Activated CD4-positive, alpha-beta T cell treated with anti-CD3 and anti-CD28 coated beads for 48 hours (primary cell): ENCODE data around the gene AP3B2.
A peak's percentile ranks its signal among the peaks of the same experiment; 100 is the strongest.

ENCODE experiments used
- DNase-seq: peaks from one replicate; pipeline ENCODE4 v3.0.0-alpha.2; 2020

Gene AP3B2

DNA sequence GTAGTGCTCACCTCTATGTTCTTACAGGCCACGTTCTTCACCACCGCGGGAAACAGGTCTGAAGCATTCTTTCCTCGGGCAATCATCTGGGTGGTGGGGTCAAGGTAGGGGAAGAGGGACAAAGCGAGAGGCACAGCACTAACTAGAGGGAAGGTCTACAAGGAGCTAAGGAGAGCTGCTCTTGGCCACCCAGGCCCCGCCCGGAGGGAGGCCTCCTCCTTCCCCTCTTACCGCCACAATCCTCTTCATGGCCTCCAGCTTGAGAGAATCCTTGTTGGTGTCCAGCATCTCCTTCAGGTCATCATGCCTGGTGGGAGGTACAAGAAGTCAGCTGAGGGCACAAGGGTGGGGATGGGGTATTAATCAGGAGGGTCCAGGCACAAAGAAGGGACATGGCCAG, 20.5 kb downstream of the AP3B2 start:
- DNase-seq, result no peak

DNA sequence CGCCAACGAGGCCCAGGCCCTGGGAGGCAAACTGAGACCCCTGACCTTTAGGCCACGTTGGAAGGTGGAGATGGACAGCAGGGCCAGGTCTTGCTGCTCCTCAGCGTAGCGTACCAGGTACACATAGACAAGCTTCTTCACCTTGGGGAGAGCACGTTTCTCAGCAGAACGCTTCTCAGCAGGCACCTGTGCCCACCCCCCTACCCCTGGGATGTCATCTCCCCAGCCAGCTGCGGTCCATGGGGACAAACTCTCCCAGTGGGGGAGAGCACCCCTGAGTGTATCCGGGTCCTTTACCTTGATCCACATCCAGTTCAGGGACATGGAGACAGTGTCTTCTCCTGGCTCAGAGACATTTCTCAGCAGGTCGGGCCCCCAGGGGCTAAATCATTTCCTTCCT, 21.0 kb downstream of the AP3B2 start:
- no peak for DNase-seq

DNA sequence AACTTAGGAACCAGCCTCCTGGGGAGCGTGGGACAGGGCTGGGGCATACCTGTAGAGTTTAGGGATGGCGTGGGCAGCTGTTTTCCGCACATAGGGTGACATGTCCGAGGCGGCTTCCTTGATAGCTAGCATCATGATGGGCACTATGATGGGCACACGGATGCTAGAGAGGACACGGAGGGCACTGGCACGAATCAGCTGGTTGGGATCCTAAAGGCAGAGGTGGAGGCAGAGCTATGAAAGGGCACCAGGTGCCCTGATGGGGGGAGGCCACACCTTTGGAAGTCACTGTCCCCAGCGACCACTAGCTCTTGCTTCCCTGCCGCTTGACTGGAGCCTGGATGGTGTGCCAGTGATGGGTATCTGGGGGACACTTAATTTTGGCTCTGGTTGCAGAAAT, 28.3 kb downstream of the AP3B2 start:
- DNase-seq, result no peak

DNA sequence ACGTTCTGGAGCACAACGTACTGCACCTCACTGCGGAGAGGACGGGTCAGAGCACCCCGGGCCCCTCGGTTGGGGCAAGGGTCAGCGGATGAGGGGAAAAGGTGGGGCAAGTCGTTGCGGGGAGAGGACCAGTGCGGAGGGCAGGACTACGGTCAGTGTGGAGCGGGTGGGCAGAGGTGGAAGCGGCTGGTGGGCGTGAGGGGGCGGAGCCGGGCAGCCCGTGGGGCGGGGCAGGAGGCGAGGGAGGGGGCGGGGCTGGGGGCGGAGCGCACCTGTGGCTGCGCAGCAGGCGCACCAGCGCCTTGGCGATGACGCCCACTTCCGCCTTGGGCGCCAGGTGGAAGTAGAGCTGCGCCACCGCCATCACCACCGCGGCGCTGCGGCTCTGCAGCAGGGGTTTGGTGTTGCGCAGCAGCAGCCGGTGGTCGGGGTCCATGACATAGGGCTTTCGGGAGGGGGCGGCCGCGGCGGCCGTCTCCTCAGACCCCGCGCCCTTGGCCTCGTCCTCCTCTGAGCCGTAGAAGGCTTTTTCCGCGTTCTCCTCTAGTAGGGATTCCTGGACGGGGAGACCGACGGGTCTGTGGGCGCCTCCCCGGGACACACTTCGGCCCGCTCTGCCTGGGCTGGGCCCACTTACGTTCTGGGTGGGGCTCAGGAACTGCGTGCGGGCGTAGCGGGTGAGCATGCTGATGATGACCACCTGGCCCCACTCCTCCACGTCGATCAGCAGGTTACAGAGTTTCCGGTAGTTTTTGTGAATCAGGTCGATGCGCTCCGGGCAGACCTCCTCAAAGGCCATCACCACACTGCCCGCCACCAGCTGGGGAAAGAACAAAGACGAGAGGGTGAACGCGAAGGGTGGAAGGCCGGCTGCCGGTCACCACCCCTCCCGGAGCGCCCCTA, 29.2 kb downstream of the AP3B2 start:
- DNase-seq, result peak; percentile 83

DNA sequence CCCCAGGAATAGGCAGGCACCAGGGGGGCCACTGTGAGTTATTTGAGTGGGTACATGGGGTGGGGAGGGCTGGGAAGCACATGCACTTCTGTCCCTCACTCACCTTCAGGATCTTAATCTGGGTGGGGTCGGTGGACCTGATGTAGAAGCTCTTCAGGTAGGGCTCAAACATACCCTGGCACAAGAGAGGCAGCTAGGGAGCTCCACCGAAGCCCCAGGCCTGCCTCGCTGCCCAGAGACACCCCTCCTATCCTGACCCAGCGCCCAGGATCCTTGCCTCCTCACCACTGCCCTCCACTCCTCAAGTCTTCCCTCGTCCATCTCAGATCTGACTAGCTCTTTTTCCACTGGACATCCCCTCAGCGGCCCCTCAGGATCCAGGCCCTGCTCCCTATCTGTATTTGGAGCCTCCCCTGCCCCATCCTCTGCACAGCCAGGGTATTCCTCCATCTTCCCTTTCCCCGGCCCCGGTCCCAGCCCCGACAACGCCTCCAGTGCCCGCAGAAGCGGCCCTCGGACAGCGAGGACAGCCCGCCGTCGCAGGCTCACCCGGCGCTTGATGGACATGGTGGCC, 30.0 kb downstream of the AP3B2 start:
- no peak for DNase-seq

DNA sequence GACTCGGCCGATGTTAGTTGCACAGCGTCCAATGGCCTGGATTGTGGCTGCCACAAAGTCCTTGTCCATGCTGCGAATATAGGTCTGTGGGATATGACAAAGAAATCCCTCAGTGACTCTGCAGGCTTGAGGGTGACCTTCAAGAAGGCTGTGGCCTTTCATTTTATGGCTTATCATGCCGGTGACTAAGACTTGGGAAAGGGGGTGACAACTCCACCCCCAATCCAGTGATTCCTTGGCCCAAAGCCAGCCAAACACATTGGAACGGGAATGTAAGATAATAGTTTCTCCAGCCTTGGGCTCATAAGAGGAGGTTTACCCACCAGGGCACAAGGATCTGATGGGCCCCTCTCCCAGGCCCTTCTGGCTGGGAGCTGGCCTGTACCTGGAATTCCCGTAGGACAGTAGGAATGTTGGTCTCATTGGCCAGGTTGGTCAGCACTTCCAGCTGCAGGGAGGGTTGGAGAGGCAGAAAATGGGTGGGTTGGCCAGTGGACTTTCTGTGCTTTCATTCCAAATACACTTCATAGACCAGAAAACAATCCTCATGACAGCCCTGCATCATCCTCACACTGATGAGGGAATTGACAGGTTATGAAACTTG, 31.9 kb downstream of the AP3B2 start:
- DNase-seq, result no peak

DNA sequence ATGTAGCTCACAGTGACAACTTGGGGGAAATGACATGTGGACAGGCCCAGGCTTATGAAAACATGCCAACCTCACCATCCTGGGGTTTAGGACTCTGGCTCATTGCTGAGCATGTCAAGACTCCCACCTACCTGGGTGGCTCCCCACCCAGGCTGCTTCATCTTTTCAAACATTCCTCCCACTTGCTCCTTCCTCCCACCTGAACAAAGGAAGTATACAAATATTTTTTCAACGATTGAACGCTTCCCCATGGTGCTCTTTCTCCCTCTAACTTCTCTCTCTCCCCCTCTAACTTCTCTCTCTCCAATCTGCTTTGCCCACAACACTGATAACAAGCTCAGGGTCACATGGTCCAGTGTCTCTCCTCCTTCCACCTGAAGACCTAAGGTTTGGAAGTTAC, 34.8 kb downstream of the AP3B2 start:
- DNase-seq, result no peak

DNA sequence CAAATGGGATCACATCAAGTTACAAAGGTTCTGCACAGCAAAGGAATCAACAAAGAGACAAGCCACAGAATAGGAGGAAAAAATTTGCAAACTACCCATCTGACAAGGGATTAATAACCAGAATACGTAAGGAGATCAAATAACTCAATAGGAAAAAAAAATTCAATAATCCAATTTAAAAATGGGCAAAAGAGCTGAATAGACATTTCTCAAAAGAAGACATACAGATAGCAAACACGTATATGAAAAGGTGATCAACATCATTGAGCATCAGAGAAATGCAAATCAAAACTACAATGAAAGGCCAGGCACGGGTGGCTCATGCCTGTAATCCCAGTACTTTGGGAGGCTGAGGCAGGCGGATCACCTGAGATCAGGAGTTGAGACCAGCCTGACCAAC, 39.0 kb downstream of the AP3B2 start:
- DNase-seq, result no peak

DNA sequence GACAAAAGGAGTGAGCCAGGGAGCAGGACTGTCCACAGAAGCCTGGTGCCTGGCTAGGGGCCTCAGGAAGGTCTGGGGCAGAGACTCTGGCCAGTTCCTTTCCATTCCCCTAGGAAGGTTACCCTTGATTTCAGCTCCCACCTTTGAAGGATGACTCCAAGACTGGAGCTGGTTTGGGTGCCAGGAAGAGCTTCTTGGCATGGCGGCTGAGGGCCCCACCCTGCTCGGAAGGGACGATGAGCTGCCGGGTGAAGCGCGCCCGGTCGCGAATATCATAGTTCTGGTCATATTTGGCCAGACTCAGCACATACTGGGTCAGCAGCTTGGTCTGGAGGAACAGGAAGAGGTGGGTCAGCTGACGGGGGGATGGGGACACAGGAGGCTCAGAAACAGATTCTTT, 43.1 kb downstream of the AP3B2 start:
- DNase-seq, result no peak

DNA sequence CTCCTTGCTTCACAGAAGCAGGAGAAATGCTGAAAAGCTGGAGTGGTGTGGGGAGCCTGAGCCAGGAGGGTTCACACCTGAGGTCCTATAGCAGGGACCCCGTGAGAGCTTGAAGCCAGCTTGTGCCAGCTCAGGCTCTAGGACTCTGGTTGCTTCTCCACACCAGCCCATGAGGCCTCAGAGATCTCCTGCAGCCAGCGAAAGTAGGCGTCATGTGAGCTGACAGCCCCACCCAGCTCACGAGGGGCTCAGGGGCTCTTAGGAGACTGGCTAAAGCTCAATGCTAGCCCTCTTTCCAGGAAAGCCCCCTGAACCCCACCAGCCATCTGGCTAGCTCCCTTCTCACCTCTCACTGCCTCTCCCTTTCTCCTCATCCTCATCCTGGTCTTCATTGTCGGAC, 45.7 kb downstream of the AP3B2 start:
- no peak for DNase-seq

DNA sequence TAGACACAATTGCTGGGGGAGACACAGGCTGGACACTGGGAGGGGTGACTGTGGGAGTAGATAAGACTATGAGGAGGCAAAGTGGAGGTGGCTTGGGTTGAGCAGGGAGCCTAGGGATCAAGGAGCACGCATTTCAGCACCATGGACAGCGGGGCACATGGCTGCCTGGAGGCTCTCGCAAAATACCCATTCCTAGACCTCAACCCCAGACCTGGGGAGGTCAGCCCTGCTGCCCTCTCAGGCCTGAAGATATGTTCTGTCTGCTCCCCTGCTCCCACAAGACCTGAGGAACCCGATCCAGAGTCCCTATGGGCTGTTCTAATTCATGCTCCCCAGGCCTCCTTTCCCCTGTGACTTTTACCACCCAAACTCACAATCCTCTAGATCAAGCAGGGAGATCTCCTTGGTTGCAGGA, 46.5 kb downstream of the AP3B2 start:
- peak; percentile 65 for DNase-seq

DNA sequence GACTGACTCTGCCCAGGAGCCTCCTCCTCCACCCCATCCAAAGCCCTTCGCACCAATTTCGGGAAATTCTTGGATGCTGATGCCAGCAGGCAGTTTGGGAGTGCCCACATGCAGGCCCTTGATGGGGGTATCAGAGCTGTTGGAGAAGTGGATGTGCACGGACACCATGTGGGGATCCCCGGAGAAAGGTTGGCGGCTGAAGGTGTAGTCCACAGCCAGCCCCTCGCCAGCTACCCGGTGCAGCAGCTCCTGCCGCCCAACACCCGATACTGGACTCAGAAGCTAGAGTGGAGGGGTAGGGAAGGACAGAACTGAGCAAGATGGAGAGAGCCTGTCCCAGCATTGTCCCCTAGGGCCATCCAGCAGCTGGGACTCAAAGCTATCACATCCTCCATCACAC, 47.0 kb downstream of the AP3B2 start:
- DNase-seq, result no peak

DNA sequence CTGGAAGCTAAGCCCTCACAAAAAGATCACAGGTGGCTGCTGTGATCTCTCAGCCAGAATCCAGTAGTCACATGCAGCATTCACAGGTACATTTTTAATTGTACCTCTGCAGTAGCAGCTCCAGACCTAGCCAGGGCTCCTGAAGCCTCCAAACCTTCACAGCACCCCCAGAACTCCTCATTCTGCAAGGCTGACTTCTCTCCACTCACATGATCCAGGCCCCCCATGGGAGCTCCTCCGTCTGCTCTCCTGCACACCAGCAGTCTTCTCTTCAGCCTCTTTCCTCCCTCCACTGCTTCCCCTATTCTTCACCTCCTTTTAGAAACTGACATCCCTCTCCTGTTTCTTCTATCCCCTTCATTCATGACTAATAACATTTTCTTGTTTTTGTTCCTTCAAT, 49.3 kb downstream of the AP3B2 start:
- no peak for DNase-seq

DNA sequence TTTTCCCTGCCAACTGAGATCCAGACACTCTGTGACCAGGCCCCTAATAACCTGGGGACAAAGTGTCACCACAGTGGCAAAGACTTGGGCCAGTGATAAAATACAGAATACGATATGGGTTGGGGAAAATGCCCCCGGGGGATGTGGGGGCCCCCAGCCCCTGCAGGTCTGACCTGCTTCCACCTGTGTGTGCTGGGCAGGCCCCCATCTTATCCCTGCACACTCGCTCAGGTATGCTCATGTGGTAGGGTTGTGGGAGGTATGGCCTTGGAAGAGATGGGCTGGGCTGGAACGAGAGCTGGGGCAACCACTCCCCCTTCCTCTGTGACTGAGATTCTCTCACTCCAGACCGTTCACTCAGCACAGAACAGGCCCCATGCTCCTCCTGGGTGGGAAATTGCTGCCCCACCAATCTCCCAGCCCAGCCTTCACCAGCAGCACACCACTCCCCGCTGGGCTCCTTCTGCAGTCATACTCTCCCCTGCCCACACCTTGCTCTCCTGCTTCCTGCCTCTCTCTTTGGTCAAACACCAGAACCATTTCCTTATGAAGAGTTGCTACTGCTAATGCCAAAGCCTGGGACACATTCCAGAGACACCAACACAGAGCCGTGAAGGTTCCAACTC, 52.9 kb downstream of the AP3B2 start:
- DNase-seq, result no peak

DNA sequence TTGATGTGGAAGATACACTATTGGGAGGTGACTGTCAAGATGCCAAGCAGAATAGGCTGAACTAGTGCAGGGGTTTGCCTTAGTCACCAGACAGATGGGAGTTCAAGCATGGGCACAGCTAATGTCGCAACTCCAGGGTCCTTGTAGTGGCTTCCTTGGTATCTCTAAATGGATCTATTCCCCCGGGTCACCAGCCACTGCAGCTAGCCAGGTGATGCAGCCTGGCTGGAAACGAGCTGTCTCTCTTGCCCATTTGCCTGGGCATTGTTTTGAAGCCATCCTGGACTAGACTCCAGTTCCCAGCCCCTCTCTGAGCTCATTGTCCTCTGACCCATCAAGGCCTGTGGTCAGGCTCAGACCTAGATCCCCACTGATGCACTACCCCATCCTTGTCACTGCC, 54.1 kb downstream of the AP3B2 start:
- DNase-seq, result no peak

DNA sequence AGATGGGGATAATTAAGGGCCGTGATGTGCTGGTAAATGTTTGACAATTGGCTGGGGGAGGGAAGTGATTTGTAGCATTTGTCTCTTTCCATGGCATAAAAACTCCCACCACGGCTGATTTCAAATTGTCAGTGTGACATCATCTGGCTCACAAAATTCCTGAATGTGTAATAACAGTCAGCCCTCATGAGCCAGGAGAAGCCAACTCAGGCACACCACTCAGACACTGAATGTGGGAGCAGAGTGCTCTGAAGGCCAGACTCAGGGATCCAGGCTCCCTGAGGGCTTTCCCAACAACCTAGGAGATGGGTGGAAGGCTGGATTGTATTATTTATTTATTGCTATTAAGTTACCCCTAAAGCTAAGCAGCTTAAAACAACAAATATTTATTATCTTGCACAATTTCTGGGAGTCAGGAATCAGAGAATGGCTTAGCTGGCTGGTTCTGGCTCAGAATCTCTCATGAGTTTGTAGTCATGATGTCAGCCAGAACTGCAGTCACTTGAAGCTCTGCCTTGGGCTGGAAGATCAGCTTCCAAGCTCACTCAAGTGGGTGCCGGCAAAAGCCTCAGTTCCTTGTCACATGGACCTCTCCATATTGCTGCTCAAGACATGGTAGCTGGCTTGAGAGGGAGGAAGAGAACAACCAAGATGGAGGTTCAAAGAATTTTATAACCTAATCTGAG, 56.0 kb downstream of the AP3B2 start:
- no peak for DNase-seq

DNA sequence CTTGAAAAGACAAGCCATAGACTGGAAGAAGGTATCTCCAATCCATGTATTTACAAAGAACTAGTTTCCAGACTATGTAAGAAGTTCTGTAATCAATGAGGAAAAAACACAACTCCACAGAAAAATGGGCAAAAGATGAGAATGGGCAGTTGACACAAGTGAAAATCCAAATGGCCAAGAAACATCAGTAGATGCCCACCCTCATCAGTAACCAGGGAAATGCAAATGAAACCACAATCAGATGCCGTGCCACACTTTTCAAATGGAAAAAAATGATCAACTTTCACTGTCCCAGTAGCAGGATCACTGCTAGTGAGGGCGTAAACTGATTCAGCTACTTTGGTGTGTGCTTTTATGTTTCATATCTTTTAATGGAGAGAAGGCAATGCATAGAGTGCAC, 58.0 kb downstream of the AP3B2 start:
- no peak for DNase-seq

DNA sequence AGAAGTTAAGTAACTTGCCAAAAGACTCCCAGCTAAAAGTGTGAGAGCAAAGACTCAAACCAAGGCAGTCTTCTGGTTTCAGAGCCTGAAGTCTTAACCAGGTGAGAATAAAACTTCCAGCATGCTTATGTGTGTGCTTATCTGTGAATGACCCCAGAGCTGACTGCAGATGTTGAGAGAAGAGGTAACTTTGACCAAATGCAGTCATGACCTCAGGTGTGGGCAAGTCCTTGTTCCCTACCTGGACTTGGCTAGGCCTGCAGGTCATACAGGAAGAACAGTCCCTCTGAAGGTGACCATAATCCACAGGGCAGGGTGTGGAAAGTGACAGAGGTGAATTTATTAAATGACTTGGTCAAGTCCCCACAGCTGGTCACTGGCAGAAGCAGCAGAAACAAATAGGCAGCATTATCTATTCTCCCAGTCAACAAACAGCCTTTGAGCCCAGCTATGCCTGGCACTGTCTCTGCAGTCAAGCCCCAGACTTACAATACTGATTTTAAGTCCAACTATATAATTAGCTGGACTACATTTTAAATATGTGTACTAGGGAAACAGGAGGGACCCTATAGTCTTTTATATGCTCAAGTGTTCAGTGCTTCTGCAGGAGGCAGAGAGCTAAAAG, 59.5 kb downstream of the AP3B2 start:
- no peak for DNase-seq

DNA sequence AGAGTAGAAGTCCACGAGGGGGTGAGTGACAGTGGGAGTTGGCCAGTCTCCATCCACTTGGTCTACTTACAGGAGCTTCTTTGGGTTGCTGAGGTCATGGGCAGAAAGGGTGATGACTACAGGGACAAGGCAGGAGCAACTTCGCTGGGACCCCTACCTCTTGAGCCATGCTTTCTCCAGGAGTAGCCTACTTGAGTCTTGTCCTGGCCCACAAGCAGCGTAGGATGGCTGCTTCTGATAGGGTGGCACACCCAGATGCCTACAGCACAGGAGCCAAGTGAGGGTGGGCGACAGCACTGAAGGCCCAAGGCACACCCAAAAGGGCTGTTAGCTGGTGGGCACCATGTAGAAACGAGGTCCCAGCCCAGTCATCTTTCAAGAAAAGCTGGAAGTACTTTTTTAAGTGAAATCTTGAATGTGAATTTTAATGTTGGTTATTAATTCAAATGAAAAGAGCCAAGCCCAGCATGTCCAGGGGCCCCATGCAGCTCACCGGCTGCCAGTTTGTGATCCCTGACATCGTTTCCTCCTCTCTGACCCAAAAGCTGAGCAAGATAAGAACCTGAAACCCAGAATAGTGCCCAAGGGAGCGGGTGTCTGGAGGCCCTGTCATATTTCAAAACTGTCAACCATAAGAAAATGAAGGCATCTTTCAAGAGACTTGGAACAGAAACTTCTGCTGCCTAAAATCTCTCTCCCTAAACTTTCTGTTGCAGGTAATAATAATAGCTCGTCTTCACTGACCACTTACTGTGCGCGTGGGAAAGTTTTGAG, 60.3 kb downstream of the AP3B2 start:
- no peak for DNase-seq

DNA sequence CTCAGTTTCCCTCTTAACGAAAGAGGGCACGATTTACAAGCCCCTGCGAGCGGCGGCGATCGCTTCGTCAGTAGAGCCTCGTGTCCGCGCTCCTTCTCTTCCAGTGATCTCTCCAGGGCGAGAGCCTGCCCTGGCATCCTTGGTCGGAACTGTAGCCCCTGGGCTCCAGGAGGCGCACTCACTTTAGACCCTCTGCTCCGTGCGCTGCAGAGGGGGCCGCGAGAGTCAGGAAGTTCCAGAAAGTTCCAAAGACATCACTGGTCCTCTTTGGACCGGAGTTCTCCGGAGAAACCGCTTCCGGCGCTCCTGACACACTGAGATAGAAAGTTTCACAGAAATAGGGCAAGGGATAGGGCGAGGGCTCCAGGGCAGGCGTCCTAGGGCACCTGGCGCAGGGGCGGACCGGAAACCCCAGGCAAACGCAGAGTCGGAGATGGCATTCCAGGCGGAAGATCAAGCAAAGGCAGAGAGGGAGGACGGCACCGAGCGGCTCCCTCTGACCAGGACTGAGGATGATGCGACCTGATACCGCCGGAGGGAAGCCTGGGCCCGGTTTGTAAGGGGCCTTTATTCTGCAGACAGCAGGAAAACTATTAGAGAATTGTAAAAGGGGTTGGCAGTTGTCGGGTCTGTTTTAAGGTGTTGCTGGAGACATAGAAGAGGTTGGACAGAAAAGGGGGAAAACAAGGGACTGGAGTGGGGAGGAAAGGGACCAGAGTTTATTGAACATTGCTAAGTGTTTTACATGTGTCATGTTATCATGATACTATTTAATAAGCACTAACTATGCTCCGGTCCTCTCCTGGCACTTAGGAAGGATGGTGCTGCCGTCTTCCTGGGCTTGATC, 61.2 kb downstream of the AP3B2 start:
- no peak for DNase-seq

DNA sequence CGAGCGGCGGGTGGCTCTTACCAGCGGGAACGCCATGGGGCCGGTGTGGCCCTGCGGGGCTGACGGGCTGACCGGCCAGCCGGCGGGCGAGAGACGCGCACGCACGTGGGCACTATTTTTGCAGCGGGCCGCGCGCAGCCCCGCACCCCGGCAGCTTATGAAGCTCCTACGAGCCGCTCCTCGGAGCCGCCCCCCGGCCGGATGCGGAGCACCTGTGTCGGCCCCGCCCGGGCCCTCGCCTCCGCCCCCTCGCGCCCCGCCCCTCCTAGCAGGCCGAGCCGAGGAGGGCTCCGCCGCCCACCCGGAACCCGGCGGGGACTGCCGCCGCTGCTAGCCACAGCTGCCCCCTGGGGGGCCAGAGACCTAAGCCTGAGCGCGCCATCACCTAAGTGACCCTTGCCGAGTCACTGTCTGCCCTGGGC, 61.8 kb downstream of the AP3B2 start:
- DNase-seq, result peak; percentile 44
